Brain microvascular endothelial cell (primary cell): ENCODE measurements around the gene CDH6.
A peak's percentile ranks its signal among the peaks of the same experiment; 100 is the strongest.

Source experiments
- DNase-seq: peaks from one replicate; pipeline ENCODE4 v3.0.0-alpha.2; 2020
- H3K27ac ChIP-seq: fragments of 250-450 bp; sonication (Bioruptor Pico); 2 replicates; pipeline ENCODE4 v1.5.1; 2020; ENCODE audit warnings: mild to moderate bottlenecking, moderate library complexity
- H3K27me3 ChIP-seq: fragments of 250-450 bp; sonication (Bioruptor Pico); replicated peaks from 2 replicates; pipeline ENCODE4 v1.5.1; 2020; ENCODE audit warnings: mild to moderate bottlenecking
- H3K36me3 ChIP-seq: fragments of 250-450 bp; sonication (Bioruptor Pico); replicated peaks from 2 replicates; pipeline ENCODE4 v1.5.1; 2020; ENCODE audit warnings: mild to moderate bottlenecking
- H3K4me3 ChIP-seq: 2 replicates; pipeline ENCODE4 v1.5.1; 2011; ENCODE audit warnings: low read depth, mild to moderate bottlenecking, control low read depth, low read length, moderate library complexity
- CTCF ChIP-seq: IDR thresholded peaks from 2 replicates; pipeline ENCODE4 v1.5.1; 2011; ENCODE audit warnings: low read depth, mild to moderate bottlenecking, moderate library complexity, low read length, control low read depth, inconsistent platforms; ENCODE audit errors: missing control alignments
- in situ Hi-C: cut with HindIII; loops from 2 replicates; pipeline ENCODE4 v1.10.0; 2017; ENCODE audit warnings: low sequenced_read_pairs, low pct_ligation_motif_present

The CDH6 gene

DNA sequence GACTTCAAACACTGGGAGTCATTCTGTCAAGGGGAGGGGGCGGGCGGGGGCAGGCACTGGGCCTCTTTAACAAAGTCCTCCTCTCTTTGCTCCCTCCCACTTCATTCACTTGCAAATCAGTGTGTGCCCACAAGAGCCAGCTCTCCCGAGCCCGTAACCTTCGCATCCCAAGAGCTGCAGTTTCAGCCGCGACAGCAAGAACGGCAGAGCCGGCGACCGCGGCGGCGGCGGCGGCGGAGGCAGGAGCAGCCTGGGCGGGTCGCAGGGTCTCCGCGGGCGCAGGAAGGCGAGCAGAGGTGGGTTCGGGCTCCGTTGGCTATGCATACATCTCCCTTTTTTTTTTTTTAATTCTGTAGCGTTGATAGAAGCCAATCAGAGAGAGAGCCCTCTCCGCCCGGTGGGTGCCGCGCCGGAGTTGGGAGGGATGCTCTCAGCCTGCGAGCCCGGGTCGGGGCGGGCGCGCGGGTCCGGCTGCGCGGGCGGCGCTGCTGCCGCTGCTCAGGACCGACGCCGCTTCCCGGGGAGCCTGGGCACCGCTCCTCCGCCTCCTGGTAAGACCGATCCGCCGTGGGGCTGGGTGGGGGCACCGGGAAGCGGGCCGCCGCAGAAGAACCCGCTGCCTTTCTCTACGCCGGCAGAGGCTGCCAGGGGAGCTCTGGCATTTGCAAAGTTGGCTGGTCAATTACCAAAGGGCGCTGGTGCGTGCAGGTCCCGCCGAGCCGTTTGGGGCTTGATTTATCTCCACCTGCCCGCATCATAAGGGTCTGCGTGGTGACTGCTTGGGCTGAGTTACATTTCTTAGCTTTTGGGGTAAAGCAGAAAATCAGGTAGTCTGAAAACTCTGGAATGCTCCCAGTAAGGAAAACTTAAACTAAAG is at the start of gene CDH6:
CDH6 (plus strand) TSS at position 96 of the 877 bp plus-strand sequence. CDS start 73,788 bp downstream, outside the sequence.
- DNase-seq: peak; percentile 71
- Histone ChIP-seq H3K27ac (peak within 1 kb of the TSS; percentile 75), H3K27me3 (no peaks in the 10 kb centered on the region), H3K4me3 (peak within 1 kb of the TSS; percentile 75), H3K36me3 (no peaks in the 10 kb centered on the region)
- TF ChIP-seq CTCF: peak; percentile 9
- in situ Hi-C loops: no loop called here

- H3K4me3 ChIP-seq: no peak overlapping the region
- DNase-seq: no peak
- H3K27ac ChIP-seq: no peak overlapping the region
- no peaks in the 10 kb centered on the region for H3K27me3 ChIP-seq
- in situ Hi-C loops: no loop called here
- TF ChIP-seq CTCF: no peak
- H3K36me3 ChIP-seq: no peaks in the 10 kb centered on the region
Measured at GRCh38 chr5:31144364-31144763, 49.1 kb upstream of the CDH6 start.

DNA sequence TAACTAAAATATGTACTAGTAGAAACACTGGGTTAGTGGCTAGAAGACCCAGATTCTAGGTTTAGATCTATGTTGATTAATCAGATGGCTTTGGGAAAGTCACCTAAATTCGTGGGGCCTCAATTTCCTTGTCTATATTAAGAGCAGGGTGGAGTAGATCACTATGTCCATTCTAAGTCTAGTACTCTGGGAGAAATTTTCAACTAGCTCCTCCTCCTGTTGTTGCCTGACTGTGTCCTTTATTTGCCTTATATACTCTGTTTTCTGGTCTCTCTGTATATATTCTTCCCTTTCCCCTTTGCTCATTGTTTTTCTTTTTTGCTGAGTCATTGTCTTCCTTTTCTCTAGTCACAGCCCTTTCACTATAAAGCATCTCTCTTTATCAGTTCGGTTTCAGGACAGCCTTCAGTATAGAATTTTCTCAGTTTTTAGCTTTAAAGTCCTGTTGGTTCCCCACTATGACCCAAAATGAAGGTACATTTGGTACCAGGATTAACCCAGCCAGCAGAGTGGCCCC is 44.5 kb upstream of the CDH6 start:
- Histone ChIP-seq H3K27ac (peak overlapping the region; percentile 56), H3K36me3 (no peaks in the 10 kb centered on the region), H3K4me3 (no peak overlapping the region), H3K27me3 (no peaks in the 10 kb centered on the region)
- no peak for DNase-seq
- TF ChIP-seq CTCF: no peak
- in situ Hi-C loops: no loop called here

- no peak for TF ChIP-seq CTCF
- Histone ChIP-seq H3K4me3 (no peak overlapping the region), H3K36me3 (no peaks in the 10 kb centered on the region), H3K27ac (no peak overlapping the region), H3K27me3 (no peaks in the 10 kb centered on the region)
- peak; percentile 27 for DNase-seq
- in situ Hi-C loops: no loop called here
Measured at GRCh38 chr5:31153521-31153920, 40.0 kb upstream of the CDH6 start.

DNA sequence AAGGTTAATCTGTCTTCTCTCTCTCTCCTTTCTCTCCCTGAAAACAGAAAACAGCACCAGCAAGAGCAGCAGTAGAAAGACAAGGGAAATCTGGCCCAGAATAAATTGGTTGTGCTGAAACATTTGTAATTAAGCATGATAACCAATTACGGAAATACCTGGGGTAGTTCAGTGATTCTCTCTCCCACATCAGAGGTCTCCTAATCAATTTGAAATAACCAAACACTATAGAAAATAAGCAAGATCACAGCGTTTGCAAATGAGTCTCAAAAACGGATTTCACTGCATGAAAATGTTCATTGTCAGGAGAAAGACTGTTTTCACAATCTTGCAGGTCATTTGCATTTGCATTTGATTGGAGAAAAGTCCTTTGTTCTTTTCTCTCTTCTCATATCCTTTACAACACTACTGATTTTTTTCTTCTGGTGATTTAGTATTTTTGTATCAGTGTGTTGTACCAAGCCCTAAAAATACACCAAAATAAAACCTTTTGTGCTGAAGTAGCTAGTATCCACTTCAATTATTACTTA is 36.8 kb upstream of the CDH6 start:
- H3K27me3 ChIP-seq: no peaks in the 10 kb centered on the region
- in situ Hi-C loops: no loop called here

More for the DNA sequence above, 36.8 kb upstream of the CDH6 start:
- Histone ChIP-seq H3K27ac (no peak overlapping the region), H3K36me3 (no peaks in the 10 kb centered on the region), H3K4me3 (no peak overlapping the region)
- DNase-seq: no peak
- no peak for TF ChIP-seq CTCF
